GM10266 (cell line): ENCODE measurements around the gene RNF167.

ENCODE experiments used
- DNase-seq: peaks from one replicate; pipeline ENCODE4 v3.0.0; 2012; ENCODE audit errors: extremely low spot score
- CTCF ChIP-seq: IDR thresholded peaks from 2 replicates; pipeline ENCODE4 v1.5.1; 2012; ENCODE audit warnings: mild to moderate bottlenecking, low read depth; ENCODE audit not compliant: control insufficient read depth, insufficient read depth; ENCODE audit errors: missing control alignments

The RNF167 gene

GRCh38 chr17:4969551-4970173, 29.6 kb downstream of the RNF167 start:
- no peak for DNase-seq
- no peak for TF ChIP-seq CTCF

GRCh38 chr17:4970273-4970672, 30.2 kb downstream of the RNF167 start:
- TF ChIP-seq CTCF, result no peak
- no peak for DNase-seq

GRCh38 chr17:4971826-4972225, 31.8 kb downstream of the RNF167 start:
- DNase-seq, result no peak
- TF ChIP-seq CTCF, result no peak

- no peak for DNase-seq
- TF ChIP-seq CTCF, result no peak
Observed at GRCh38 chr17:4972322-4972721, 32.3 kb downstream of the RNF167 start.

- no peak for TF ChIP-seq CTCF
- DNase-seq, result no peak
Observed at GRCh38 chr17:4972752-4973151, 32.7 kb downstream of the RNF167 start.

GRCh38 chr17:4973256-4974114, 33.4 kb downstream of the RNF167 start:
- no peak for DNase-seq
- no peak for TF ChIP-seq CTCF

GRCh38 chr17:4974115-4974670, 34.1 kb downstream of the RNF167 start:
- DNase-seq, result no peak
- TF ChIP-seq CTCF, result no peak
